ENCODE results near the gene PCLO.

DNA sequence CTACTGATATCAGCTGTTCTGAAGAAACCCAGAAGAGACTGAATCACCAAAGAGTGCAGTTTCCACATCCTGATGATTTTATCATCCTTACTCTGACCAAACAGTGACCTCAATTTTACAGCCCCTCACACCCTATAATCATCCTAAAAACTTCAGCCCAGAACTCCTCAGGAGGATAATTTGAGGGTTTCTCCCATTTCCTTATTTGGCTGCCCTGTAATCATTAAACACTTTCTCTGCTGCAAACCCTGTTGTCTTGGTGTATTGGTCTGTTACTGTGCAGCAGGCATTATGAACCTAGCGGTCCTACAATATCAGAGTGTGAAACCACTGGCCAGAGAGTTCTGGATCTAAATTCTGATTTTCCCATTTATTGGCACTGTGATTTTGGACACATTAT, 141.7 kb downstream of the PCLO start:
- TF ChIP-seq POLR2A (IDR thresholded peaks at IDR 0.05; ENCODE audit: low read depth, low read length) (no peak), POLR2AphosphoS5 (IDR thresholded peaks at IDR 0.05; ENCODE audit: low read depth, low read length) (no peak)
